GM06990 (cell line): ENCODE results near the gene TFEB.
A peak's percentile ranks its signal among the peaks of the same experiment; 100 is the strongest.

Source experiments
- DNase-seq: peaks from one replicate; pipeline ENCODE4 v3.0.0-alpha.2; 2011; ENCODE audit not compliant: insufficient read length; ENCODE audit errors: extremely low read depth
- H3K27me3 ChIP-seq: replicated peaks from 2 replicates; pipeline ENCODE4 v1.6.0; 2011; ENCODE audit warnings: low read length; ENCODE audit not compliant: control insufficient read depth, insufficient read depth
- H3K36me3 ChIP-seq: 2 replicates; pipeline ENCODE4 v1.5.1; 2011; ENCODE audit warnings: low read length; ENCODE audit not compliant: control insufficient read depth, insufficient read depth
- H3K4me3 ChIP-seq: replicated peaks from 2 replicates; pipeline ENCODE4 v1.5.1; 2011; ENCODE audit warnings: low read depth, mild to moderate bottlenecking, control low read depth, low read length
- CTCF ChIP-seq: IDR thresholded peaks from 2 replicates; pipeline ENCODE4 v1.5.1; 2011; ENCODE audit warnings: low read length, control low read depth, mild to moderate bottlenecking, inconsistent platforms; ENCODE audit not compliant: insufficient read depth, poor library complexity, severe bottlenecking

Gene TFEB

GRCh38 chr6:41702771-41703494 lies 32.5 kb downstream of the TFEB start:
- no peak for DNase-seq
- Histone ChIP-seq H3K36me3 (peaks cover 23% of the 10 kb centered on the region), H3K27me3 (no peaks in the 10 kb centered on the region), H3K4me3 (no peak overlapping the region; the same call in 1 of the 2 replicates)
- TF ChIP-seq CTCF, result no peak

- DNase-seq, result no peak
- no peak for TF ChIP-seq CTCF
- Histone ChIP-seq H3K36me3 (peaks cover 23% of the 10 kb centered on the region), H3K4me3 (no peak overlapping the region), H3K27me3 (no peaks in the 10 kb centered on the region)
Measured at GRCh38 chr6:41702089-41702745, 33.2 kb downstream of the TFEB start.

- peaks cover 29% of the 10 kb centered on the region for H3K36me3 ChIP-seq
Measured at GRCh38 chr6:41700463-41701347, 34.7 kb downstream of the TFEB start.

GRCh38 chr6:41699063-41699462 lies 36.3 kb downstream of the TFEB start:
- H3K4me3 ChIP-seq, result no peak overlapping the region
- peak; percentile 3 for TF ChIP-seq CTCF

More at GRCh38 chr6:41700463-41701347, 34.7 kb downstream of the TFEB start:
- no peak for TF ChIP-seq CTCF
- no peak overlapping the region for H3K4me3 ChIP-seq
- no peak for DNase-seq
- H3K27me3 ChIP-seq, result no peaks in the 10 kb centered on the region

GRCh38 chr6:41697861-41698781 lies 37.3 kb downstream of the TFEB start:
- no peak for TF ChIP-seq CTCF
- H3K4me3 ChIP-seq, result no peak overlapping the region
- H3K36me3 ChIP-seq, result peaks cover 32% of the 10 kb centered on the region
- DNase-seq, result no peak
- no peaks in the 10 kb centered on the region for H3K27me3 ChIP-seq

More at GRCh38 chr6:41699063-41699462, 36.3 kb downstream of the TFEB start:
- no peak for DNase-seq
- Histone ChIP-seq H3K36me3 (peaks cover 32% of the 10 kb centered on the region), H3K27me3 (no peaks in the 10 kb centered on the region)
